Calu3 (cell line): ENCODE data around the gene MRLN. TPM values are rescaled to one million over a fixed set of nuclear protein-coding genes. Genes with fewer than 3 reads are reported as not detected.
"Not testable (repeated sequence)": the region's sequence is repeated elsewhere in the genome, so short reads cannot be mapped to it uniquely, and the experiment has no call there.

Source experiments
- BruUV-seq: library from RNA; stranded (reverse); fragments of 400-500 nt; replicated peaks from 2 replicates; lab custom pipeline; 2021; lab: Mats Ljungman, UMichigan
- CTCF ChIA-PET: fragments of 300-600 bp; sonication (Branson Sonifier 250); formaldehyde crosslinking; loops from one replicate; lab custom pipeline; 2022; ENCODE audit warnings: antibody characterized with exemption; lab: Charles Lee
- DNase-seq: peaks from one replicate; pipeline ENCODE4 v3.0.0; 2022
- H3K27ac Mint-ChIP-seq: one replicate; pipeline ENCODE4 v1.8.0; 2022; ENCODE audit warnings: mixed read lengths; ENCODE audit not compliant: unreplicated experiment
- H3K27me3 Mint-ChIP-seq: one replicate; pipeline ENCODE4 v1.8.0; 2022; ENCODE audit warnings: mixed read lengths; ENCODE audit not compliant: unreplicated experiment
- H3K36me3 Mint-ChIP-seq: one replicate; pipeline ENCODE4 v1.8.0; 2022; ENCODE audit warnings: mild to moderate bottlenecking, moderate library complexity, mixed read lengths; ENCODE audit not compliant: insufficient read depth, unreplicated experiment
- H3K4me1 Mint-ChIP-seq: one replicate; pipeline ENCODE4 v1.8.0; 2022; ENCODE audit warnings: mild to moderate bottlenecking, low read depth, mixed read lengths; ENCODE audit not compliant: unreplicated experiment
- H3K4me3 Mint-ChIP-seq: one replicate; pipeline ENCODE4 v1.8.0; 2022; ENCODE audit warnings: mild to moderate bottlenecking, low read depth, moderate library complexity, mixed read lengths; ENCODE audit not compliant: unreplicated experiment
- H3K9me3 Mint-ChIP-seq: one replicate; pipeline ENCODE4 v1.8.0; 2022; ENCODE audit warnings: low read depth, mixed read lengths; ENCODE audit not compliant: unreplicated experiment
- intact Hi-C: fragments of 100-400 bp; cut with micrococcal nuclease; formaldehyde crosslinking; loops from one replicate; pipeline ENCODE4 v1.10.0; 2022; ENCODE audit not compliant: unreplicated experiment
- total RNA-seq: library from RNA; stranded (reverse); gene quantifications from 2 replicates; pipeline ENCODE4 v1.2.3, GENCODE V29; 2022
- TF ChIP-seq, protein P1 (sequence below): fragments of 200-600 bp; IDR thresholded peaks from one replicate; pipeline ENCODE4 v1.8.0; 2022; ENCODE audit warnings: antibody characterized with exemption; ENCODE audit not compliant: unreplicated experiment

MRLN gene
- total RNA-seq, 1 experiment from 2014 or later, result not detected

DNA sequence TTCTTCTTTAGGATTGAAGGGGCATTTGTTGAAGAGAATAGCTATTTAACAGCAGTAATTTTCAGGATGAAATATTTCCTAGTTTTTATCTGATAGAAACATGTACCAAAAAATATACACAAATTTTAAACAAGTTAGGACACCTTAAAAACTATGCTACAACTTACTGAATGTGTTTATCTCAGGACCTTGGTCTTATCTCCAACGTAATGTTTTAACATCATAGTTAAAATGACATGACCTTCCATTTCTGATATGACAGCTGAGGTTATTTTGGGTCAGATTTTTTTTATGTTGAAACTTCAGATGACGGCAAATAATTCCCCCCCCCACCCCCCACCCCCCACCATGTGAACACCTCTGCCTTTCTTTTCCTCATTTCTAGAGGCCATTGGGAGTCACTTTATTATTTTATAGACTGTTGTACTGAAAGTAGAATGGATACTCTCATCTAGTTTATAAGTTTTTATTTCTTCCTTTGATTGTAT is 8.0 kb downstream of the MRLN start:
- CTCF ChIA-PET, result no interaction called here
- Mint-ChIP-seq H3K36me3 (no peaks in the 10 kb centered on the region), H3K4me1 (no peaks in the 10 kb centered on the region), H3K27me3 (peaks cover 14% of the 10 kb centered on the region), H3K4me3 (no peak overlapping the region), H3K9me3 (no peaks in the 10 kb centered on the region), H3K27ac (no peak overlapping the region)
- TF ChIP-seq, protein P1, sequence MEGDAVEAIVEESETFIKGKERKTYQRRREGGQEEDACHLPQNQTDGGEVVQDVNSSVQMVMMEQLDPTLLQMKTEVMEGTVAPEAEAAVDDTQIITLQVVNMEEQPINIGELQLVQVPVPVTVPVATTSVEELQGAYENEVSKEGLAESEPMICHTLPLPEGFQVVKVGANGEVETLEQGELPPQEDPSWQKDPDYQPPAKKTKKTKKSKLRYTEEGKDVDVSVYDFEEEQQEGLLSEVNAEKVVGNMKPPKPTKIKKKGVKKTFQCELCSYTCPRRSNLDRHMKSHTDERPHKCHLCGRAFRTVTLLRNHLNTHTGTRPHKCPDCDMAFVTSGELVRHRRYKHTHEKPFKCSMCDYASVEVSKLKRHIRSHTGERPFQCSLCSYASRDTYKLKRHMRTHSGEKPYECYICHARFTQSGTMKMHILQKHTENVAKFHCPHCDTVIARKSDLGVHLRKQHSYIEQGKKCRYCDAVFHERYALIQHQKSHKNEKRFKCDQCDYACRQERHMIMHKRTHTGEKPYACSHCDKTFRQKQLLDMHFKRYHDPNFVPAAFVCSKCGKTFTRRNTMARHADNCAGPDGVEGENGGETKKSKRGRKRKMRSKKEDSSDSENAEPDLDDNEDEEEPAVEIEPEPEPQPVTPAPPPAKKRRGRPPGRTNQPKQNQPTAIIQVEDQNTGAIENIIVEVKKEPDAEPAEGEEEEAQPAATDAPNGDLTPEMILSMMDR, result no peak
- no peak for DNase-seq
- intact Hi-C loops, result no loop called here
- BruUV-seq, result no TSS peak

DNA sequence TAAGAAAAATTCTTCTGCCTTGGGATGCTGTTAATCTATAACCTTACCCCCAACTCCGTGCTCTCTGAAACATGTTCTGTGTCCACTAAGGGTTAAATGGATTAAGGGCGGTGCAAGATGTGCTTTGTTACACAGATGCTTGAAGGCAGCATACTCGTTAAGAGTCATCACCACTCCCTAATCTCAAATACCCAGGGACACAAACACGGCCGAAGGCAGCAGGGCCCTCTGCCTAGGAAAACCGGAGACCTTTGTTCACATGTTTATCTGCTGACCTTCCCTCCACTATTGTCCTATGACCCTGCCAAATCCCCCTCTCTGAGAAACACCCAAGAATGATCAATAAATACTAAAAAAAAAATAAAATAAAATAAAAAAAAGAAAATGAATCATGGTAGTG is 8.5 kb downstream of the MRLN start:
- H3K9me3 Mint-ChIP-seq, intact Hi-C loops, H3K4me1 Mint-ChIP-seq, H3K36me3 Mint-ChIP-seq, DNase-seq, H3K27ac Mint-ChIP-seq, BruUV-seq, H3K4me3 Mint-ChIP-seq, CTCF ChIA-PET, H3K27me3 Mint-ChIP-seq: not testable (repeated sequence)

DNA sequence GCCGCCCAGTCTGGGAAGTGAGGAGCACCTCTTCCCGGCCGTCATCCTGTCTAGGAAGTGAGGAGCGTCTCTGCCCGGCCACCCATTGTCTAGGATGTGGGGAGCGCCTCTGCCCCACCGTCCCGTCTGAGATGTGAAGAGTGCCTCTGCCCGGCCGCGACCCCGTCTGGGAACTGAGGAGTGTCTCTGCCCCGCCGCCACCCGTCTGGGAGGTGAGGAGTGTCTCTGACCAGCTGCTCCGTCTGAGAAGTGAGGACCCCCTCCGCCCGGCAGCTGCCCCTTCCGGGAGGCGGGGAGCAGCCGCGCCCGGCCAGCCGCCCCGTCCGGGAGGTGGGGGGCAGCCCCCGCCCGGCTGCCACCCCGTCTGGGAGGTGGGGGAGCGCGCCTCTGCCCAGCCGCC is 9.1 kb downstream of the MRLN start:
- BruUV-seq, H3K4me3 Mint-ChIP-seq: not testable (repeated sequence)

DNA sequence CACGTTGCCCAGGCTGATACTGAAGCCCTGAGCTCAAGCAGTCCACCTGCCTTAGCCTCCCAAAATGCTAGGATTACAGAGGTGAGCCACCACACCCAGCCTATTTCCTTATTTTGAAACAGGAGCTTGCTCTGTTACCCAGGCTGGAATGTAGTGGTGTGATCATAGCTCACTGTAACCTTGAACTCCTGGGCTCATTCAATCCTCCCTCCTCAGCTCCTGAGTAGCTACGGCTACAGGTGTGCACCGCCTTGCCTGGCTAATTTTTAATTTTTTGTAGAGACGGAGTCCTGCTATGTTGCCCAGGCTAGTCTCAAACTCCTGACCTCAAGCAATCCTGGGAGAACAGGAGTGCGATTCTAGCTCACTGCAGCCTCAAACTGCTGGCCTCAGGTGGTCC is 11.7 kb downstream of the MRLN start:
- CTCF ChIA-PET, result no interaction called here
- TF ChIP-seq, protein P1, result no peak
- no peaks in the 10 kb centered on the region for H3K27me3 Mint-ChIP-seq
- intact Hi-C loops, result no loop called here
- no peaks in the 10 kb centered on the region for H3K36me3 Mint-ChIP-seq
- no peaks in the 10 kb centered on the region for H3K4me1 Mint-ChIP-seq
- no peaks in the 10 kb centered on the region for H3K9me3 Mint-ChIP-seq
- no TSS peak for BruUV-seq
- no peak for DNase-seq
- no peak overlapping the region for H3K27ac Mint-ChIP-seq
- no peak overlapping the region for H3K4me3 Mint-ChIP-seq

More for the DNA sequence above, 9.1 kb downstream of the MRLN start:
- H3K9me3 Mint-ChIP-seq, DNase-seq, CTCF ChIA-PET, H3K4me1 Mint-ChIP-seq, H3K36me3 Mint-ChIP-seq, H3K27ac Mint-ChIP-seq, H3K27me3 Mint-ChIP-seq, intact Hi-C loops: not testable (repeated sequence)

DNA sequence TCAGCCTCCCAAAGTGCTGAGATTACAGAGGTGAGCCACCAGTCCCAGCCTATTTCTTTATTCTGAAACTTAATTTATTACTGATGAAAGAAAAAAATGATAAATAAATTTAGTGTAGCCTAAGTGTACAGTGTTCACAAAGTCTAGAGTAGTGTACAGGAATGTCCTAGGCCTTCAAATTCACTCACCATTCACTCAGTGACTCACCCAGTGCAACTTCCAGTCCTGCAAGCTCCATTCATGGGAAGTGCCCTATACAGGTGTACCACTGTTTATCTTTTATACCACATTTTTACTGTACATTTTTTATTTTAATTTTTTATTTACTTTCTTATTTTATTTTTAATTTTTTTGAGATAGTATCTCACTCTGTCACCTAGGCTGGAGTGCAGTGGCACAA is 12.2 kb downstream of the MRLN start:
- H3K27ac Mint-ChIP-seq, result no peak overlapping the region
- CTCF ChIA-PET, result no interaction called here
- TF ChIP-seq, protein P1, result no peak
- no peak overlapping the region for H3K4me3 Mint-ChIP-seq
- intact Hi-C loops, result no loop called here
- no peak for DNase-seq
- no TSS peak for BruUV-seq
- H3K9me3 Mint-ChIP-seq, result no peaks in the 10 kb centered on the region
- no peaks in the 10 kb centered on the region for H3K36me3 Mint-ChIP-seq
- no peaks in the 10 kb centered on the region for H3K4me1 Mint-ChIP-seq
- H3K27me3 Mint-ChIP-seq, result no peaks in the 10 kb centered on the region
